Measurements from ENCODE around the gene MAST4.

The MAST4 gene

GRCh38 chr5:66989286-66989685 is 393.1 kb downstream of the MAST4 start:
- DNase-seq (ENCODE audit: low read depth, low spot score) = no peak

GRCh38 chr5:66989781-66990180 is 393.6 kb downstream of the MAST4 start:
- no peak for DNase-seq (ENCODE audit: low read depth, low spot score)

GRCh38 chr5:66991746-66992145 is 395.6 kb downstream of the MAST4 start:
- no peak for DNase-seq (ENCODE audit: low read depth, low spot score)

- no peak for DNase-seq (ENCODE audit: low read depth, low spot score)
These were observed 396.4 kb downstream of the MAST4 start for GRCh38 chr5:66992547-66992946.

- no peak for DNase-seq (ENCODE audit: low read depth, low spot score)
These were observed 397.3 kb downstream of the MAST4 start for GRCh38 chr5:66993448-66993847.

GRCh38 chr5:66993882-66994281 is 397.7 kb downstream of the MAST4 start:
- no peak for DNase-seq (ENCODE audit: low read depth, low spot score)

GRCh38 chr5:66994790-66995189 is 398.6 kb downstream of the MAST4 start:
- DNase-seq (ENCODE audit: low read depth, low spot score) = no peak

- no peak for DNase-seq (ENCODE audit: low read depth, low spot score)
These were observed 404.7 kb downstream of the MAST4 start for GRCh38 chr5:67000794-67001475.

- no peak for DNase-seq (ENCODE audit: low read depth, low spot score)
These were observed 406.9 kb downstream of the MAST4 start for GRCh38 chr5:67002832-67003684.

- no peak for DNase-seq (ENCODE audit: low read depth, low spot score)
These were observed 407.4 kb downstream of the MAST4 start for GRCh38 chr5:67003685-67003934.

GRCh38 chr5:67003935-67004729 is 407.9 kb downstream of the MAST4 start:
- DNase-seq (ENCODE audit: low read depth, low spot score) = peak; percentile 74

- DNase-seq (ENCODE audit: low read depth, low spot score) = no peak
These were observed 408.6 kb downstream of the MAST4 start for GRCh38 chr5:67004730-67005350.

GRCh38 chr5:67005737-67006499 is 409.7 kb downstream of the MAST4 start:
- DNase-seq (ENCODE audit: low read depth, low spot score) = no peak

- DNase-seq (ENCODE audit: low read depth, low spot score) = no peak
These were observed 410.3 kb downstream of the MAST4 start for GRCh38 chr5:67006500-67006848.

- DNase-seq (ENCODE audit: low read depth, low spot score) = no peak
These were observed 412.8 kb downstream of the MAST4 start for GRCh38 chr5:67009028-67009427.

GRCh38 chr5:67010684-67011409 is 414.7 kb downstream of the MAST4 start:
- DNase-seq (ENCODE audit: low read depth, low spot score) = no peak

GRCh38 chr5:67011422-67011821 is 415.2 kb downstream of the MAST4 start:
- DNase-seq (ENCODE audit: low read depth, low spot score) = no peak

GRCh38 chr5:67012171-67012570 is 416.0 kb downstream of the MAST4 start:
- no peak for DNase-seq (ENCODE audit: low read depth, low spot score)

GRCh38 chr5:67013719-67014118 is 417.5 kb downstream of the MAST4 start:
- DNase-seq (ENCODE audit: low read depth, low spot score) = no peak

- no peak for DNase-seq (ENCODE audit: low read depth, low spot score)
These were observed 418.0 kb downstream of the MAST4 start for GRCh38 chr5:67014191-67014590.

- DNase-seq (ENCODE audit: low read depth, low spot score) = no peak
These were observed 418.8 kb downstream of the MAST4 start for GRCh38 chr5:67014957-67015400.
